CD4-positive, alpha-beta T cell treated with Interleukin-2 at 100 ng/mL for 4 hours (primary cell): ENCODE measurements around the gene LYVE1.

Experiments used
- DNase-seq: peaks from one replicate; pipeline ENCODE4 v3.0.0-alpha.2; 2020; ENCODE audit warnings: low spot score

LYVE1 gene

DNA sequence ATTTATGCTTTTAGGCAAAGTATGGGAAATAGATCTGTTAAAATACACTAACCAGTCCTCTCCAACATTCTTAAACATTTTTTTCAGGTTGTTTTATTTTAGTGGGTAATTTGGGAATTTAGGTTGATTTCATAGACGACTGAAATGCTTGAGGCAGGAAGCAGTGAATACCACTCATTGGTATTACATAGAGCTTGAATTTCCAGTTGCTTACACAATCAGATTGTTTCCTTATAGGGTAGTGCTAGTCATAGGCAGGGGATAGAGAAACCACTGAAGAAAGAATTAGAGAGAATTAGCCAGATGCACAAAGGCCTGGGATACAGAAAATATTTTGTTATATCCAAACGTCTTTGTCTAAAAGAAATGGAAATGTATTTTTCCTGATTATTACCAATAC is 23.9 kb upstream of the LYVE1 start:
- no peak for DNase-seq

DNA sequence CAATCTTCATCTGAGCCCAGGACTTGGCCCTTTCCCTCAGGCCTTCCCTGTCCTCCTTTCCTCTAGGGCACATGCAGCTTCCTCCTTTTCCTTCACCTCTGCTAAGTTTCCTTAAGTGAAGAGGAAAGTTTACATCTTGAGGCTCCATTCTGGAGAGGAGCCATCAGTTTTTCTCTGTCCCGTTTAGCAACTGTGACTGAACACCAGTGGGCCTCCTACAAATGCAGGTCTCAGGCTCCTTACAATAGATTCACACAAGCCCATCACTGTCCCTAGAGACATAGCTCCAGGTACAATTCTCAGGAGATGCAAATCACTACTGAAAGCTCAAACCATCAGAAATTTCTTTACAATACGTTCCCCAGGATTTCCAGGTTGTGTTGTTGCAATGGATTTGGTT is 23.3 kb upstream of the LYVE1 start:
- DNase-seq, result no peak

DNA sequence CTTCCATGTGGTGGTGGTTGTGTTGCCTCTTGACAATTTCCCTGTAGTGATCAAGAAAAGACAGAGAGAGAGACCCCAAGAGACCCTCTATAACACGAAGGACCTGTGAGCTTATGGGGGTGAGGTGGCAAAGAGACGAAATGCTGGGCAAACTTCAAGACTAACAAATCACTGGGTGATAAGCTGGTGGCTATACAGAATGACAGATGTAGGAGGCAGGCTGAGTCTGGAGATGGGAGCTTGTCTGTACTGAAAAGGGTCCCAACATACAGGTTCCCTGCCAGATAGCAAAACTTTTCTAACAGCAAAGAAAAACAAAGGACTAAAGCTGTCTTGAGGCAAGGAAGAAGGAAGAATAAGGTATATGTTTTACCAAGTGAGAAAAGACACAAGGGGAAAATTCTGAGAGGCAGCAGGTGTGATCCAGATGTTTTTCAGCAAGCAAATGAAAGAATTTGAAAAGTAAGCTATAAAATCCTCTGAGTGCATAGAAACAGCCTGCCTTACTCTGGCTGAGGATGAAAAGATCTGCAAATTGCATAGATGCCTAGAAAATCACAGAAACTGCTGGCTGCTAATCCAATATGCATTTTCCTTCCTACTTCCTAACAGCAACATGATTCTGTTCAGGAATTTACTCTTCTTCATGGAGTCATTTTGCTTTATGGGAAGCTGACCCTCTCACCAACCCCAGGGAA is 21.9 kb upstream of the LYVE1 start:
- no peak for DNase-seq

DNA sequence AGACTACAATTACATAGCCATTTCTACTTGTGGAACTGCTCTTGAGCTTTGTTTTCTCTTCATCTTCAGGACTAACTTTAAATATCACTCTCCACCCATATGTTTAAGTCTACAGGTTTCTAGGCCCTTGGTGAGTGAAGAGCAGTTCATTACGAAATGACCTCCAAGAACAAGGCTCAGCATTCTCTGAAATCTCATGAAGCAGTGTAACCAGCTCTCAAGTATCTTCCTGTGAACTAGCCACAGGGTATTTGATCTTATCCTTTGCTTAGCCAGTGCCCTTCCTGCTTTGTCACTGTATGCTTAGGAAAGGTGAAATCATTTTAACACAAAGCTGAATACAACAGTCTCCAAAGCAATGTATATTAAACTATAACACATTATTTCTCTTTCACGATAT is 20.4 kb upstream of the LYVE1 start:
- DNase-seq, result no peak

DNA sequence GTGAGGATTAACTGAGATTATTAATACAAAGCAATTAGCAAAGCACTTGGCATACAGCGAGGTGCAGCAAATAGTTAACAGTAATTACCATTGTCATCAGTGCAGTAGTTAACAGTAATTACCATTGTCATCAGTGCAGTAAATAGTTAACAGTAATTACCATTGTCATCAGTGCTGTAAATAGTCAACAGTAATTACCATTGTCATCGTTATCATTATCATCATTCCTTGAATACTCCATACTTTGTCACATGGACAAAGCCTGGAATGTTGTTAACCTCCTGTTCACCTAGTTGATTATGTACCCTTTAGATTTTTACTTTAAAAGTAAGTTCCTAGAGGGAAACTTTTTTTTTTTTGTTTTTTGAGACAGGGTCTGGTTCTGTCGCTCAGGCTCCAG is 19.5 kb upstream of the LYVE1 start:
- DNase-seq, result no peak

DNA sequence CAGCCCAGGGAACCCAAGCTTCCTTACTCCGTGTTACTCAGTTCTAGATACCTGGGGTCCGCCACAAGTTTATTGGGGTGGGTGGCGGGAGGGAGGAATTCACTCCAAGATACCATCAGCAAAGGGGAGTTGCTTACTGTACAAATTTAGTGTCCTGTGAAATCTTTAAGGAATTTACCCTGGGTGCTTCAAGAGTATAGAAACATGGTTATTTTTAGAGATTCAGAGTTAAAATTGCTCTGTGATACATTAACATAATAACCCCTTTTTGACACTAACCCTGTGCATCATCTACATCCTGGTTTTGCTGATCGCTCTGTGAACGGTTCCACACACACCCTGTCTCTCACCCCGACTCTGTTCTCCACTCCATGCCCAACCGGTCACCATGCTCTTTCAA is 18.9 kb upstream of the LYVE1 start:
- no peak for DNase-seq

DNA sequence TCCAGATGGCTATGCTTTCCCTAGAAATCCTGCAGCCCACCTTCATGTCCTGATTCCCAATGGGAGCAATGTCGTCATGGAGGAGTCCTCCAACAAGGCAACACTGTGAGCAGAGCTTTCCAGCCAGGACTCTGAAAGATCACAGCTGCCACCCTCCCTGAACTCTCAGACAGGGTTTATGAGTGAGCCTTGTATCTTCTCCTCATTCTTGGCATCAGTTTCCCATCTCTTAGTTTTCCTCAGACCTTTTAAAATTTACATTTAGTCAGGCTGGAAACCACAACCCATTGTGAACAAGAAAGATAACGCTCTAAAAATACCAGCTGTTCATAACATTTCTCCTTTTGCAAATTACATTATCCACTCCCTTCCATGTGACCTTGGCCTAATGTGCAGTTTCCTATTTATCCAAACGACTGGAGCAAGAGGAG is 15.6 kb upstream of the LYVE1 start:
- DNase-seq, result no peak

DNA sequence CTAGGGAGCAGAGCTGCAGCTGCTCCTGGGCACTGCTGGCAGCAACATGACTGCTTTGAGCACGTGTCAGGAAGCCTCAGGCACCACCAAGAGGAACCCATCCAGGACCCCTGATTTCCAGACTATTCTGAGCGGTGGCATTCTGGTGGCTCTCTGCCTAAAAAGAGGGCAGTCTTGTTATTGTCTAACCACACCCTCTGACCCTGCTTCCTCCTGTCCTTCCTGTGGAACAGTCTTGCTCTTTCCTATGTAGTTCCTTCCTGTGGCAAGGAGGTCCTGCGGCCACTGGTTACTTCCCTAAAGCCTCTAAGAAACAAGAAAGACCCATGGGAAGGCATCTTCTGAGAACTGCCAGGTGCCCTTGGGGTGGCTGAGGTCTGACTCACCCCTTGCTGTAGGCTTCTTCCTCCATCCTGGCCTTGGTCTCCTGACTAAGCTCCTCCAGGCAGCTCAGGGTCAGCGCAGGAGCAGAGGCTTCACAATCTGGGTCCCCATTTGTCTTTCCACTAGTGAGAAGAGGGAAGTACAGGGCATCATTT is 13.1 kb upstream of the LYVE1 start:
- DNase-seq, result peak; percentile 6

DNA sequence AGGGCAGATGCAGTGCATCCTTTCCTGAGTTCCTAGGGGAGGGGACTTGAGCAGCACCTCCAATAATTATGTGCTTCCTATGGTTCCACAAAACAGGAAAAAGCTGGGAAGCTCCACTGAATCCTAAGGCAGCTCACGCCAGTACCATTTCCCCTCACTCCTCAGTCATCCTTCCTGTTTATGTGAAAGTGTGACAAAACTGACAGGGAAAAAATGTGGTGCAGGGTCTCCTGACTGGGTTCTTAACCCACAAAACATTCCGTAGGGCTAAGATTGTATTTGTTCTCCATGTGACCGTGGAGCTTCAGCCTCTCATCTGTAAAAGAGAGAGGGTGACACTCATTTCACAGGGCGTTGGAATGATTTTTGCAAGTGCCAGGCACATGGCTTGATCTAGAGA is 12.2 kb upstream of the LYVE1 start:
- DNase-seq, result no peak

DNA sequence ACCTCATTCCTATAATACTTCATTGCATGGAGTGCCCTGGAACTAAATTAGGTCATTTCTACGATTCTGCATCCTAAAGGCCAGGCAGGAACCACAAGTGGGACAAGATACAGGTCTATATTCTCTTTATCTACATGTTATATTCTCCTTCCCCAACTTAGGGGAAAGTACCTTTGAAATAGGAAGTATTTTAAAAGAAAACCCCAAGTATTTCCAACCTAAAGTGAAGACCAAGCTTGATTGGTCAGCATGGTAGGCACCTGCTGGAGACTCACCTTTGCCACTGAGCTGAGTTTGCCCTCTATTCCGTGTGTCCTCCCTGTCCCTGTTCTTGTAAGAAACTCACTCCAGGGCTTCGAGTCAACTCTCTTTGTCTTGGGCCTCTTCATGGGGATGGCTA is 11.2 kb upstream of the LYVE1 start:
- DNase-seq, result no peak

DNA sequence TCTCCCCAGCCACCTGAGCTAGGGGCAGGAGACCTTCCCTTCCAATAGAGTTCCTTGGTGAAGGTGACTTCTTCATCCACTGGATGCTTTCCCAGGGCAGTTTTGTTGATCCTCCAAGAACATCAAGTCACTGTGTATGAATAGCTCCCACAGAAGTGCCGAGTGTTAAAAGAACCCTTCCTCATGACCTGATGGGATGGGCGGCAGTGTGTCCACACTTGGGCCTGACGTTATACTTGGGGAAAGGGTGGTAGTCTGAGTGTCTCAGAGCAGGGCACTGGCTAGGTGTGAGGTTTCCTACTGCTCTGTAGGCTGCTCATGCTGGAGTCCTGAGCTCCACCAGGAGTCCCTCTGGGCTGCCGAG is 7.6 kb upstream of the LYVE1 start:
- no peak for DNase-seq

DNA sequence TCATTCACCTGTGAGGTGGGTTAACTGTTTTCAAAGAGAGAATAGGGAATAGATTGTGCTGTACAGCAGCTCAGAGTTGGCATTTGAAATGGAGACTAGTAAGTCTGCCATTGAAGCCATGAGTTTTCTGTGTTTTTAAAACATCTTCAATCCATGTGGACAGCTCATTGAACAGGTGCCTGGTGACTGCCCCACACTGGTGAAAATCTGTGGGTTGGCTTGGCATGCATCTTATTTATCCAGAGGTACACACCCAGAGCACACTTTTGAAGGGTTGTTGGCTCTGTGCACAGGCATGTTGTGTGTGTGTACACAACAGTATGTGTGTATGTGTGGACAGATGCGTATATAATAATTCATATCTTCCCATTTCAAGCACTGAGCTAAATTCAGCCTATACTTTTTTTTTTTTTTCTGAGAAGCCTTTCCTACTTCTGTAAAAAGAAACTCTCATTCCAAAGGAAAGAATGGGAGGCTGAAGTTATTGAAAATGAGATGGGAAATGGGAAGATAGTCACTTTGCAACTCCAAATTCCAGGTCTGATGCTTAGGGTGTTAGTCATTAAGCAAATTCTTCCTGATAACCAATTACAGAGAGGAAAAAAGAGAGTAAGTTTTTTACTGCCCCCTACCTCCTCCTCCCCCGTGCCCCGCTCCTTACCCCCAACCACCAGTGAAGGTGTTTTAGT is 7.0 kb upstream of the LYVE1 start:
- no peak for DNase-seq

DNA sequence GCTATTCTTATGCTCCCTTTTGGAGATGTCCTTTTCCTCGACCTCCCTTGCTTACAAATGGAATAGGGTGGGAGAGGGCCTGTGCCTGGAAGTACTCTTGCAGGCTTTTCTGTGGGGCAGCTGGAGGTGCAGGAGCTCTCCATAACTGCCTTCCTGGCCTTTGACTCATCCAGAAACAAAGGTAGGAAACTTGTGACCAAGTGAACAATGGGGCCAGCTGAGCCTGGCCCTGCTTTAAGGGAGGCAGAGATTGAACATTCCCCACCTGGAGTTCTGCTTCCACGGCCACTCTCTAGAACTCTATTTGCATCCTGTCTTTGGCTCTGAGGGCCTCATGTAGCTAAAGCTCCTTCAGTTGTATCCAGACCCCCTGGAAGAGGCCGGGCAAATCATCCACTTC is 5.1 kb upstream of the LYVE1 start:
- no peak for DNase-seq

DNA sequence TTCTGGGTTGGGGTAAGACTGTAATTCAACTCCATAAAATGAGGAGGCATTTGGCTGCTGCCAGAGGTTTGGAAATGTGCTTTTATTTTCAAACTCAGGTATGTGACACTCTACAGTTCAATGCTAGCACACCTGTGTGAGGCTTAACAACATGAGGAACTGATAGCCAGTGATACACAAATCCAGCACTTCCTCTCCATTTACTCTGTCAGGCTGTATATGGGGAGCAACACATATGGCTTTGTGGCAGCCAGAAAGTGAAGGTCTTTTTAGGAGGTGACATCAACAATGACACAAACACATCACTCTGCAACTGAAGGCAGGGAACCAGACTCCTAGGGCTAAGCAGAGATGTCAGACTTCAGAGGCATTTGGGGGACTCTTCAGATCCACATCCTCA is 4.6 kb upstream of the LYVE1 start:
- DNase-seq, result no peak

DNA sequence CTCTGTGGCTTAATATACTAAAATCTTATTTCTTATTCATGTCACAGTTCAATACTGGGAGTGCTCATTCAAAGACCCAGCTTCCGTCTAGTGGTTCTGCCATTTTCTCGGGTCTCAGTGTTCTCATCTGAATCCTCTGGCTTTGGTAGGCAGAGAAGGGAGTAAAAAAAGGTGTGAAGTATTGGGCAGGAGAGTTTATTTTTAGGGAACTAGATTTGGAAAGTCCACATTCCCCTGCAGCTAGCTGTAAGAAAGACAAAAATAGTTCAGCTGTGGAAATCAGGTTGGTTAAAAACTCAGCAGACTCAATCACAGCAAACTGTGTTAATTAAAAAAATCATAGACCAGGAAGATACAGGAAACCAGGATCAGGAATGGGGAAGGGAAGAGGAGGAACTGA is 4.1 kb upstream of the LYVE1 start:
- no peak for DNase-seq

DNA sequence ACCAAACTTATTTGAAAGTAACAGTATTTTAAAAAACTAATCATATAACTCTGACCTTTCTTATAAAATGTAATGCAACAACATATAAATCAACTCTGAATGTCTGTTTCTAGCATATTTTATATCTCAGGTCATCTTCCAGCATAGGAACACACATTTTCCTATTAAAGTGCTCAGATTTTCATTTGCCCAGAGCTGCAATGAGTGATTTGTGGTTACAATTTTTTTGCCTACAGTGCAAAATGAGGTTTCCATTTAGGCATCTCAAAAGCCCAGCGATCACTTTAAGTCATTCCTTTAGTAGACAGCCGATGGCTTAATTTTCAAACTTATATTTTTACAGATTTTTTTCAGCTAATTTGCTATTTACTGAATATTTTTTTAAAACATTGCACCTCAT is 1.0 kb downstream of the LYVE1 start:
- DNase-seq, result no peak

DNA sequence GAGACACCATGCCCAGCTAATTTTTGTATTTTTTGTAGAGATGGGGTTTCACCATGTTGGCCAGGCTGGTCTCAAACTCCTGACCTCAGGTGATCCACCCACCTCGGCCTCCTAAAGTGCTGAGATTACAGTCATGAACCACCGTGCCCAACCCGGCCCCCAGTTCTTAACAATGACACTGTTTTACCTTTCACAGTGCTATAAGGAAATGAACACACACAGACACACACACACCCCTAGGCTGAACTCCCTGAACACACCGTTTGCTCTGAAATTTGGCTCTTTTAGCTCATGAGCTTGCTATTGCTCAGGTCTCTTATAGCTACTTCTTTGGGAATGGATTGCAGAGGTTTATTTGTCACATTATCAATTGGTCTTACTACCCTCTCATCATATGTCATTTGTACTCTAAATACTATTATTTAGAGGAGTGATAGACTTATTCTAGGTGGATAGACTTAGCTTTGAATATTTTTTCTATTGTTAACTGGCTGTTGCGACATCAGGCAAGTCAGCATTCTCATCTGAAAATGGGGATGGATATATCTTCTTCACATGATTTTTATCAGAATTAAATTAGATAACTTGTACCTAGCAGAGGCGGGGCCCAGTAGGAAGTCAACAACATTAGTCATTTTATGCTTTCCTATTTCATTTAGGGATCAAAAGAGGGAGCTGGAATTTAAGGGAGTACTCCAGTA is 2.1 kb downstream of the LYVE1 start:
- no peak for DNase-seq

DNA sequence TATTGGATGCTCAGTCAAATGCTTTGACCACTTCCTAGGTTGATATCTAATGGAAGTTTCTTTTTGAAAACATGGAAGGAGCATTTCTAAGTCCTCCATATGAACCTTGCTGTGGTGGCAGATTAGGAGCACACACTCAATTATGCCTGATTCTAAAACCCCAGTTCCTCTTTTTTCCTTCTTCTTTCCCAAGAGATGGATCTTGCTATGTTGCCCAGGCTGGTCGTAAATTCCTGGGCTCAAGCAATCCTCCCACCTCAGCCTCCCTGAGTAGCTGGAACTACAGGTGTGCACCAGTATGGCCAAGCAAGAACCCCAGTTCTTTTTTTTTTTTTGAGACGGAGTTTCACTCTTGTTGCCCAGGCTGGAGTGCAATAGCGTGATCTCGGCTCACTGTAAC is 3.0 kb downstream of the LYVE1 start:
- DNase-seq, result no peak

DNA sequence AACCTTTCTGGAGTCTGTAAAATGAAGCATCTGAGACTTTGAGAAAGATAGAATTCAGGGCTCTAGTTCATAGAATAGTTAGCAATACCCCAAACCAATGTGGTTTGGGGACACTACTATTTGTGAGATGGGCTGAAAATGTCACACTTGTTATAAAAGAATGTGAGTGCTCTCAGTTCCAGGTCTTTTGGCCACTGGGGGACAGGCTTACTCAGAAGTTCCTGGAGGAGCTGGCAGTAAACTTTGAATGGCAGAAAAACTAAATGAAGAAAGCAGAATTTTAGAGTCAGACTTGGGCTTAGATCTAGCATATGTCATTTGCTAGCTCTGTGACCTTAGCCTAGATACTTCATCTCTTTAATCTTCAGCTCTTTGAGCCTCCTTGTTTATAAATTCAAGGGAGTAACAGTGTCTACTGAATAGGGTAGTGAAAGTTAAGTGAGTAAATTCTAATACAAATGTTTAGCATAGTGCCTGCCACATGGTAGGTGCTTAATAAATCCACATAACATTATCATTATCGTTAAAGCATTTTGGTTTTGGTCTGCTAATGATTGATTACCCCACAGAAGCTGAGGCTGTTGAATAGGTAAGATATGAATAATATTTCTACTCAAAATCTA is 3.7 kb downstream of the LYVE1 start:
- DNase-seq, result no peak

DNA sequence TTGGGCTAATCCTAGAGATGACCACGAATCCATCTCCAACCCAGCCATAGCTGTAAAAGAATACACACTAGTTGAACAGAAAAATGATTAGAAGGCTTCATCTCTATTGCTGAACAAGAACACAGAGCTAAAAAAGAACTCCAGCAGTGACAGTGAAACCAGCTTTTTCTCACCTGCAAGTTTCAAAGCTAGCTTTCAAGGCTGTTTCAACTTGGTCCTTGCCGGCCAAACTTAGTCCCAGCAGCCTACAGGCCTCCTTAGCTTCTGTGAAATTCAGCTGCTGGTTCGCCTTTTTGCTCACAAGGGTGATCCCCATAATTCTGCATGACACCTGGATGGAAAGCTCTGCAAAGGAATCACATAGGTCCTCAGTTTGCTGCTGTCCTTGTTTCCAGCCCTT is 4.4 kb downstream of the LYVE1 start:
- no peak for DNase-seq

DNA sequence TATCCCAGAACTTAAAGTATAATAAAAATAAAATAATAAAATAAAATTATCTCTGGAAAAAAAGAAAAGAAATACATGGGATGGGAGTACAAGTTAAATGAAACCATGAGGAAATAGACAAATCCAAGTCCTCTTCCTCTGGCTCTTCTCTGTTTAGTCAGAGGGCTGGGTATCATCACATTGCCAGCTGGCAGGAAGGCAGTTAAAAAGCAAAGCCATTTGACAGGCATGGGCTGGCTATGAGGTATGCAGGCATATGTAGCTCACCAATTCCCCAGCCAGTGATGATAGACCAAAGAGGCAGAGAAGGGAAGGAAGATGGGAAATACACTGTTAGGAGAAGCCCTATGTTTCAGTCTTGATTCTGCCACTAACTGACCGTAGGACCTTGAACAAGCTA is 6.5 kb downstream of the LYVE1 start:
- no peak for DNase-seq

DNA sequence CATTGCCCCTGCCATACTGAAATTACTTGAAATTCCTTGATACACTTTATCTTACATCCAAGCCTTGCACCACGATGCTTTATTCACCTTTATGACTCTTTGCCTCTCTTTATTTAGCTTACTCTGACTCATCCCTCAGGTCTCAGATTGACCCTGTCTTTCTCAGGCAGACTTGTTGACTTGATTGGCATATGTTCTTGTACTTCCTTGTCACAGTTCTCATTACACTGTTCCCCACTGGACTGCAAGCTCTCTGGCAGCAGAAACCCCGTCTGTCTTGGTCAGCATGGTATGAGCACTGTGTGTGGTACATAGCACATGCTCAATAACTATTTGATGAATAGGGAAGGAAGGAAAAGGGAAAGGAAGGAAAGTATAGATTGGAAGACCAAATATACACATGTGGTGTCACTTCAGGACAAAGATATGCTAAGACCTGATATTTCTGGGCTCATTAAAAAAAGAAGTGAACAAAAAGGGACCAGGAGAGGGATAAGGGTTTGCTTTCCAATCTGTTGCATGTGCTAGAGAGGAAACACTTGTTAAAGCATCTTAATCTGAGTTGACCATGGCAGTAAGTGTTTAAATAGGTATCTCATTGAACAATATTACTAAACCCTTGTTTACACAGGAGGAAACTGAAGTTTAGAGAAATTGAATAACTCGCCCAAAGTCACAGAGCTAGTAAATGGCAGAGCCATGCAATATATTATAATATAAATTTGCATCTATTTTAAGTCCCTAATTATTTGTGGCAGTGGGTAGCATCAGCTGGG is 7.2 kb downstream of the LYVE1 start:
- DNase-seq, result no peak
